NCI-H1417 treated with DMSO at 0.1 percent for 48 hours (cell line): ENCODE data around the gene DIDO1.

Experiments used
- DNase-seq: peaks from one replicate; lab custom pipeline; 2025; lab: John Stamatoyannopoulos, UW

Gene DIDO1

DNA sequence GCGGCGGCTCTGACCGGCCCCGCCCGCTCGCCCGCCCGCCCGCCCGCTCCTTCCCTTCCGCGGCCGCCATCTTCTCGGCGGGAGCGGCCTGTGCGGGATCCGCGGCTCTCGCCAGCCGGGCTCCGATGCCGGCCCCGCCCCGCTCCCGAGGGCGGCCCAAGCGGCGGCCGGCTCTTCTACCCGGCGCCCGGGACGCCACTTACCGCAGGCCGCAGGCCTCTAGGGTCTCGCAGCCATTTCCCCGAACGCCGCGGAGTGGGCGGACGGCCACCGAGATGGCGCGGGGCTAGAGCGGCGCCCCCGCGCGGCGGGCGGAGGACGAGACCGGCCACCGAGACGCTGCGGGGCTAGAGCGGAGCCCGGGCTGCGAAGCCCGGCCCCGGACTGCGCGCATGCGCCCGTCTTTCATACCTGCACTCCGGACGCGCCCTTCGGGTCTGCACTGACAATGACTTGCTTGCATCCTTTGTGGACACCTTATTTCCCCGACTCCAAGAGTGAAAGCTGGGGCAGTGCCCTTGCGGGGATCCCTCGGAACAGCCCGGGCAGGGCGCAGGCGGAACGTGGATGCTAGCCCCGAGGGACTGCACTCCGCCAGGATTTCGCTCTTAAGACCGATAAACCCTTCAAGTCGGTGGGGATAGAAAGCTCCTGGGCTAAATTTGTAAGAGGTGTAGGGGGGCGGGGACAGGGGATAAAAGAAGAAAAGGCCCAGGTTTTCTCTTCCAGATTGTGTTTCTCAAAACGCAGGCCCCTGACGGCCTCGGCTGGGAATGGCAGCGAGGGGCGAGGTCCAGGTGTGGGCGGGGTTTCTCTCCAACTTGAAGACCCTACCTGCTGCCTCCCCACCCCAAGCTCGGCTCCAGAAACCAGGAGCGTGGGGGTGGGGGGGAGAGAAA lies at the start of gene DIDO1:
Gene DIDO1 (minus strand): TSS at position 277 of the 899 bp plus-strand sequence.
- peak; percentile 74 for DNase-seq

DNA sequence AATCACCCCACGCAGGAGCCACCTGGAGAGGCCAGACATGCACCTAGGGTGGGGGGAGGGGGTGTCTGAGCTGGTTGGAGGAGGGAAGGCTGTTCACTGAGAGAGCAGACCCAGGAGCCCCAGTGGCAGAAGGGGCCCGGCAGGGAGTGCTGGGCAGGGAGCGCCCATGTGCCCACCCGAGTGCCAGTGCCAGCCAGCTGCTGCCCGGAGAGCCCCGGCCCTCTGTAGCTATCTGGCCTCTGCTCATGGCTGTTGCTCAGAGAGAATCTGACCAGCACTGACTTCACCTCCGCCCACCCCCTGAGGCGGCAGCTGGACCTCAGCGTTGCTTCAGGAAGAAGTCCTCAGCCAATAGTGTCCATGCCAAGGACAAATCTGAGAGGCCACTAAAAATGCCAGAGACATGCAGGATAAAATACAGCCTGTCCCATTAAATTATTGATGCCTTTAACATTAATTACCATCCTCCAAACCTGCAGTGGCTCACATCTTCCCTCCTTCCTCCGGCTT lies 49.0 kb upstream of the DIDO1 start:
- DNase-seq = no peak

DNA sequence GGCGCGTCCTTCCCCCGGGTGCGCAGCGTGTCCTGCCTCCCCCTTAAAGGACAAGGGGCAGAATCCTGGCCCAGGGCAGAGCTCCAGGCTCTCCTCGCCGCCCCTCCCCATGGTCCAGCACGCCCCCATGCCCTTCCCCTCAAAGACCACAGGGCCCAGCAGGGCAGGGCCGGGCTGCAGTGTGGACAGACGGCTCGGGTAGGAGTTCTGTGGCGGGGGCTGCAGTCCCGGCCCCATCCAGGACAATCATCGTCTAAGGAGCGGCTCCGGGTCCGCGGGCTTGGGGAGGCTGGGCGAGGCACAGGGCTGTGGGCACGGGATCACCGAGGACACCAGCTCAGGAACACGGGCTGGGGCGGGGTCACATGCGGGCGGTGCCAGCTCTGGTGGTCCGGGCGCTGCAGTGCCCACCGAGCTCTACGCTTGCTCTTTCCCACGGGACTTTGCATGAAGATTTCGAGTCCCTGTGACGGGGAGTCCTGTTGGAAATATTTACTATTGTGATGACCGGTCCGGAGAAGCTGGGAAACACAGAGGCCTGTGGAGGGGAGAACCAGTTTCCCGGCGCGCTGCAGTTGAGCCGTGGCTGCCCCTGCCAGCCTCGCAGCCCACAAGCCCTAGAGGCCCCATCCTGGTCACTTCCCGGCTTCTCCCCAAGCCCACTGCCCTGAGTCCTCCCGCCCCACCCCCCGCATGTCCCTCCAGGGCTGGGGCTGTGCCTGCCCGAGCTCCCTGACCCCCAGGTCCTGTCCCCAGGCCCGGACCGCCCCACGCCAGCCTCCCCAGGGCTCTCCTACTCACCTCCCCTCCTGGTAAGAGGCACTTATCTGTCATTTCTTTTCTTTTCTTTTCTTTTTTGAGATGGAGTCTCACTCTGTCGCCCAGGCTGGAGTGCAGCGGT lies 46.8 kb upstream of the DIDO1 start:
- DNase-seq = no peak

DNA sequence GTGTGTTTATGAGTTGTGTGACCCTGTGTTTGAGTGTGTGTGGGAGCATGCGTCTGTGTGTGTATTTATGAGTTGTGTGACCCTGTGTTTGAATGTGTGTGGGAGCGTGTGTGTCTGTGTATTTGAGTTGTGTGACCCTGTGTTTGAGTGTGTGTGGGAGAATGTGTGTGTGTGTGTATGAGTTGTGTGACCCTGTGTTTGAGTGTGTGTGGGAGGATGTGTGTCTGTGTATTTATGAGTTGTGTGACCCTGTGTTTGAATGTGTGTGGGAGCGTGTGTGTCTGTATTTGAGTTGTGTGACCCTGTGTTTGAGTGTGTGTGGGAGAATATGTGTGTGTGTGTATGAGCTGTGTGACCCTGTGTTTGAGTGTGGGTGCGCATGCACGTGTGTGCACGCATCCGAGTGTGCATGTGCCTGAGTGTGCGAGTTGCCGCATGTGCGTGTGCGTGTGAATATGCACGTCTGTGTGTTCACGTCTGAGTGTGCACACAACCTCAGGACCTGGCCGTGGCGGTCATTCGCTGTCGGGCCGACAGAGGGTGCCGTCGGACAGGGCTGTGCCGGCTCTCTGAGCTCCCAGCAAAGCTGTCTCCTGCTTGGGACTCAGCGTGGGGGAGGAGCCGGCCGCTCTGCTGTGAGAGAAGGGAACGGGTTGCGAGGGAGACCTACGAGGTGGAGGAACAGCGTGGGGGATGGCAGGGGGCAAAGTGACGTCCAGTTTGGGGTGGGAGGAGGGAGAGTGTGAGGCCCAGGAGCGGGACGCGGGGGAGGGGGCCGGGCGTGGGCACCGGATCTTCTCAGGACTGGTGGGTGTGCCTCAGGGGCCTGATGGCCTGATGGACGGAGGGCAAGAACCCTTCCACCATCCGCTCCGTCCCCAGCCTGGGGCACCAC lies 45.9 kb upstream of the DIDO1 start:
- peak; percentile 39 for DNase-seq

DNA sequence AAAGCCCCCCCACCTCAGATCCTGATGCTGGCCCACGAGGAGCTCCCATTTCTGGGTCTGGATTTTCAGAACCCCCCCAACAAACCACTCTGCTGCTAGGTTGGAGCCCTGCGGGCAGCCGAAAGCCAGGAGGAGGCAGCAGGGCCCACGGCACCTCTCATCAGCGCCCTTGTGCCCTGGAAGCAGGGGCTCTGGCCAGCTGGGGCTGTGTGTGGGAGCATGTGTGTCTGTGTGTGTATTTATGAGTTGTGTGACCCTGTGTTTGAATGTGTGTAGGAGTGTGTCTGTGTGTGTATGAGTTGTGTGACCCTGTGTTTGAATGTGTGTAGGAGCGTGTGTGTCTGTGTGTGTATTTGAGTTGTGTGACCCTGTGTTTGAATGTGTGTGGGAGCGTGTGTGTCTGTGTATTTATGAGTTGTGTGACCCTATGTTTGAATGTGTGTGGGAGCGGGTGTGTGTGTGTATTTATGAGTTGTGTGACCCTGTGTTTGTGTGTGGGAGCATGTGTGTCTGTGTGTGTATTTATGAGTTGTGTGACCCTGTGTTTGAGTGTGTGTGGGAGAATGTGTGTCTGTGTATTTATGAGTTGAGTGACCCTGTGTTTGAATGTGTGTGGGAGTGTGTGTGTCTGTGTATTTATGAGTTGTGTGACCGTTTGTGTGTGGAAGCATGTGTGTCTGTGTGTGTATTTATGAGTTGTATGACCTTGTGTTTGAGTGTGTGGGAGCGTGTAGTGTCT lies 45.1 kb upstream of the DIDO1 start:
- DNase-seq = no peak

DNA sequence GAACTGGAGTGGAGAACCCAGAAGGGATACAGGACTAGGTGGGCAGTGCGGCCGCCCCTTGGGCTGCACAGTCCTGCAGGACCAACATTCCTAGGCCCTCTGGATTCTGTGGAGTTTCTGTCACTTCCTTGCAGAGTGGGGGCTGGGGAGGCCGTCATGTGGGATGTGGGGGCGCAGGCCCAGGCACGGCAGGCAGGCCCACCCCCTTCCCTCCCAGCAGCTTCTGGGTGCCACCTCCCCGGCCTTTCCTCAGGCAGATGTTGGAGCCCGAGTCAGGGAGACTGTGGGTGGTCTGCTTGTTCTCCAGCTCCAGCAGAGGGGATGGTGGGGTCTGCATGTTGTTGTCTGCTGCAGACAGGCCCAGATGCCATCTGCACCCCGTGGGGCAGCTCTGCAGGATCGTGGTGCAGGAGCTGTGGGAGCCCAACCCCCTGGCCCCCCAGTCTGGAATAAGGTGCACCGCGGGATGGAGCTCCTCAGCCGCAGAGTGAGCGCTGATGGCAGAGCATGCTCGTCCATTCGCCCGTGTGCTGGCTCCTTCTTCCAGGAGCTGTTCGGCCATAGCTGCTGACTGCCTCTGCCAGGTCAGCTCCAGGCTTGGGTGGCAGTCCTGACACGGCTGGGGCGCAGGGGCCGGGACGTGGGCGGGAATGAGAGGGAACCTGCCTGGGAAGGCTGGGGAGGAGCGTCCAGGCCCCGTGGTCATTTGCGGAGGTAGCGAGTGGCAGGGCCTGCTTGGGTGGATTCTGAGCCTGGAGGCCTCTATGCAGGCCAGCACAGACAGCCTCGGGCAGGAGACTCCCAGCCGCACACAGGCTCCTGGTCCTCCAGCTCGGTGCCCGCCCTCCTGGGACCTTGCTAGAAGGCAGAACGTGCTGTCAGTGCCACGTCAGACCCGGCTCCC lies 44.3 kb upstream of the DIDO1 start:
- DNase-seq = no peak

DNA sequence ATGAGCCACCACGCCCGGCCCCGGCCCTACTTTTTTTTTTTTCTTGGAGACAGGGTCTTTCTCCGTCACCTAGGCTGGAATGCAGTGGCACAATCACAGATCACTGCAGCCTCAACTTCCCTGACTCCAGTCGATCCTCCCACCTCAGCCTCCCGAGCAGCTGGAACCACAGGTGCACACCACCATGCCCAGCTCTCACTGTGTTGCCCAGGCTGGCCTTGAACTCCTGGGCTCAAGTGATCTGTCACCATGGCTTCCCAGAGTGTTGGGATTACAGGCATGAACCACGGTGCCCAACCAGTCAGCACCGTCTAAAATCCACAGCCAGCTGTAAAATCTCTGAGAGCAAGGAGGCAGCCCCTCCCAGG lies 43.6 kb upstream of the DIDO1 start:
- no peak for DNase-seq

DNA sequence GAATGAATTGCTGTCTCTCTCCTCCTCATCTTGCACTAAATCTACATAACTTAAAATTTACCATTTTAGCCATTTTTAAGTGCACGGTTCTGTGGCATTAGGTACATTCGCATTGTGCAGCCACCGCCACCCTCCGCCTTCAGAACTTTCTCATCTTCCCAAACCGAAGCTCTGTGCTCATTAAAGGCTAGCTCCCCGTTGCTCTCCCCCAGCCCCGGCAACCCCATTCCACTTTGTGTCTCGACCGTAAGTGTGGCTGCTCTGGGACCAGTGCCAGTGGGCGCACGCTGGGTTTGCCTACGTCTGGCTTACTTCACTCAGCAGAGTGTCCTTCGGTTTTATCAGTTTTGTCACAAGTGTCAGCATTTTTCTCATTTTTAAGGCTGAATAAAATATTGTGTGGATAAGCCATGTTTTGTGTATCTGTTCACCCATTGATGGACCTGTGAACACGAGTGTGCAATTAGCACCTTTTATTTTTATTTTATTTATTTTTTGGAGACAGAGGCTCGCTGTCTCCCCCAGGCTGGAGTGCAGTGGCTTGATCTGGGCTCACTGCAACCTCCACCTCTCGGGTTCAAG lies 43.0 kb upstream of the DIDO1 start:
- DNase-seq = no peak

DNA sequence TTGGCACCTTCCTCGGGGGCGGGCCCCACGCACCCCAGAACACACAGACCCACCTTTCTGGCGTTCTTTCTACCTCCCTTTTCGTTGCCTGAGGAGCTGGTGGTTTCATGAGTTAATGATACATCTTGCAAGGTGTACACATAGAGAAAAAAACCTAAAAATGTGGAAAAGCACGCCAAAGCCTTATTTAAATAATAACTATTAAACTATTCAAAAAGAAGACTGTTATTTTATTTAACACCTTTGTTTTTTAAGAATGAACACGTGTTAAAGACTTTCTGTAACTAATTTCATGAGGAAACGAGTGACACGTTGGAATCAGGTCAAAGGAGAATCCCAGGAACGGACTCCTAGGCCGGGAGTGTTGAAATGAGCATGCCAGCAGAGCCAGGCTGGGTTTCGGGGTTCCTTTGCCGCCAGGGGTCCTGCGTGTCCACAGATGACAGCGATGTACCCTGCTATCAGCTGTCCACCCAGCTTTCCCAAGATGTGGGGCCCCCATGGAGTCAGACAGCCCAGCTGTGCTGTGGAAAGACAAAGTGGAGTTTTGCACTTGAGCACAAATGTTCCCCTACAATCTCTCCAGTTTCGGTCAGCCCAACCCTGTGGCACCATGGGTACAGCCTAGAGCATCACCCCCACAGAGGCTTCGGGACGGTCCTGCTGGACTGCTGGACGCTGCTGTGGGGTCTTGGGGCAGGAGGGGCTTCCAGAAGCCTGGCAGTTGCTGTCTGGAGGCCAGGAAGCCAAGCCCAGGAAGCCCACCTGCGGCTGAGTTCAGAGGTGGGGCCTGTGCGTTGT lies 42.3 kb upstream of the DIDO1 start:
- DNase-seq = no peak

DNA sequence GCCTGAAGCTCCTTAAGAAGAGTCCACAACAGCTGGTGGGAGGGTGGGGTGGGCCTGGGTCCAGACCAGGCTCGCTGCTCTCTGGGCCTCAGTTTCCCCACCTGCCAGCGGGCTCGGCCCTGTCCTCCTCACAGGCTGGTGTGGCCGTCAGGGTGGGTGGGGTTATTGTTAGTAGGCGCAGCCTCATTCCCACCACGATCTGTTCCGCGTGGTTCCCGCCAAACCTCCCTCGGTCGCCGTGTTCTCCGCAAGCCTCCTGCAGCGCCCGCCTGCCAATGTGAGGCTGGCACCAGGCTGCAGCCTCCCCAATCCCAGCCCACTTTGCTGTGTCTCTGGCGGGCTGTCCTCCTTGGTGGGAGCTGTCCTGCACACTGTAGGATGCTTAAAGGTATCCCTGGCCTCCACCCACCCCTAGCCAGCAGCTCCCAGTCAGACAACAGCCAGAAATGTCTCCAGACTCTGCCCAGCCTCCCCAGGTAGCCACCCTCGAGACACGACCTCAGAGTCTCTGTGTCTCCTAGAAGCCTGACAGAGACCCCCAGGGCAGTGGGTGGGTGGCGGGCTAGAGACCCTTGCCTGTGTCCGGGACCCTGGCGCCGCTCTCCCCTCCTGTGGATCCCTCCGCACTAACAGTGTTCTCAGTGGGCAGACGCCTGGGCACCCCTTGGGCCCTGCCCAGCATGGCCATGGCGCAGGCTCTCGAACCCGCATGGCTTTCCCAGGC lies 41.5 kb upstream of the DIDO1 start:
- no peak for DNase-seq

DNA sequence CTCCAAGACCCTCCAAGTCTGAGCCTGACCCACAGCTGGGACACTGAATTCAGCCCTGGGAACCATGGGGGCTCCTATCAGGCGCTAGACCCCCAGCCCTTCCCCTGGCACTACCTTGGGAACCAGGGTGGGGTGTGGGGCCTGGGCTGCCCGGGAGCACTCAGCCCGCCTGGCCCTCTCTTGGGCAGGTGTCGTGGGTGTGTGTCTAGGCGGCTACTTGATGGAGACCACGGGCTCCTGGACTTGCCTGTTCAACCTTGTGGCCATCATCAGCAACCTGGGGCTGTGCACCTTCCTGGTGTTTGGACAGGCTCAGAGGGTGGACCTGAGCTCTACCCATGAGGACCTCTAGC lies 40.8 kb upstream of the DIDO1 start:
- DNase-seq = no peak

DNA sequence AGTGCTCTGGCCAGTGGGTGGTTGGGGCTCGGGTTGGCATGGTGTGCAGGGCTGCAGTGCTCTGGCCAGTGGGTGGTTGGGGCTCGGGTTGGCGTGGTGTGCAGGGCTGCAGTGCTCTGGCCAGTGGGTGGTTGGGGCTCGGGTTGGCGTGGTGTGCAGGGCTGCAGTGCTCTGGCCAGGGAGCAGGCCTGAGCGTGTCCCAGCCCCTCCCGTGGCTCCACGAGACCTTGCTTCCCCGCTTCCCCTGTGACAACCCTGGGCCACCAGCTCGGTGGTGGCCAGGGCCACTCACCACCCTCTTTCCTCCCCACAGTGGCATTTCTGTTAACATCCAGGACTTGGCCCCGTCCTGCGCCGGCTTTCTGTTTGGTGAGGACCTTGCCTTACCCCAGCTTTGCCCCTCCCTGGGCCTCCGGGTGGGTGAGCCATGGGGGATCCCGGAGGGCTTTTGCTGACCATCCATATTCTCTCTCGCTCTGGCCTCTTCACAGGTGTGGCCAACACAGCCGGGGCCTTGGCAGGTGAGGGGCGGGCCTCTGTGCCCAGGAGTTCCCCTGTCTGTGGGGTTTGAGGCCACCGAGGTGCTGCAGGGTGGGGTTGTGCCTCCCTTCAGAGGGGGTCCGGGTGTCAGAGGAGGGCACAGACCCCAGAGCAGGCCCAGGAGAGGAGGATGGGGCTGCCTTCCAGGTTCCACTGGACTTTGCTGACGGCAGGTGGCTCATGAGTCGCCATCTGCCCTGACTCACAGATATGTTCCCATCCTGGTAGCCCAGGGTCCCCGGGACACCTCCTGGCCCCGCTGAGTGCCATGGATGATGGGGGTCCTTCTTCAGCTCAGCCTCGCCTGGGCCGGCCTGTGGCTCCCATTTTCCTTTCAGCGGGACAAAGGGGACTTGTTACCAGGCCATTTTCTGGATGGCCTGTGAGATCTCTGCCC lies 40.2 kb upstream of the DIDO1 start:
- no peak for DNase-seq

DNA sequence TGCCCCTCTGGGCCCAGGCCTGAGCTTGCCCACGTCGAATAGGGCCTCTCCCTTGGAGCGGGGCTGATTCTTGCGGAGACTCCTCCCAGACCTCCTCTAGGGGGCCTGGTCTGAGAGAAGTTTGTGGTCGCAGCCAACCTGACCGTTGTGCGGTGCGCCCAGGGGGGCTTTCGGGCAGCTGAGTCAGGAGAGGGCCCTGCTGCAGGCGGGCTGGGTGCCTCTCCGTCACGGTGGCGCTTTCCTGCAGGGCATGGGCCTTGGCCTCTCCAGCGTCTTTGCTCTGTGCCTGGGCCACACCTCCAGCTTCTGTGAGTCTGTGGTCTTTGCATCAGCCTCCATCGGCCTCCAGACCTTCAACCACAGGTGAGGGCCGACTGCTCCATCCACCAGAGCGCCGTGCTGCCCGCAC lies 39.1 kb upstream of the DIDO1 start:
- DNase-seq = no peak

DNA sequence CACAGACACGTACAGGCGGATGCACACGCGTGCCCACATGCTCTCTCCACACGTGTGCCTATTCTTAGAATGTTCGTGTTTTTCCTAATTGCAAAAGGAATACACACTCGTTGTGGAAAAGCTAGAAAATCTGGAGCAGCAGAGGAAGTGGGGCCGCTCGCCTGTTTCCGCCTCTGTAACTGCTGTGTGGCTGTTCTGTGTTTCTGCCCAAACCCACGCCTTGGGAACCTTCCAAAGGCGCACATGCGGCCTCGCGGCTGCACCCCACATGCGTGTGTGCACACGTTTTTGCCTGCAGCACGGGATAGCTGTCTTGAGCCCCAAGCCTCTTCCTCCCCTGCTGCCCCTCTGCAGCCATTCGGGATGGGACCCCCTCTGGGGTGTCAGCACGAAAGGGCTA lies 38.4 kb upstream of the DIDO1 start:
- DNase-seq = no peak

DNA sequence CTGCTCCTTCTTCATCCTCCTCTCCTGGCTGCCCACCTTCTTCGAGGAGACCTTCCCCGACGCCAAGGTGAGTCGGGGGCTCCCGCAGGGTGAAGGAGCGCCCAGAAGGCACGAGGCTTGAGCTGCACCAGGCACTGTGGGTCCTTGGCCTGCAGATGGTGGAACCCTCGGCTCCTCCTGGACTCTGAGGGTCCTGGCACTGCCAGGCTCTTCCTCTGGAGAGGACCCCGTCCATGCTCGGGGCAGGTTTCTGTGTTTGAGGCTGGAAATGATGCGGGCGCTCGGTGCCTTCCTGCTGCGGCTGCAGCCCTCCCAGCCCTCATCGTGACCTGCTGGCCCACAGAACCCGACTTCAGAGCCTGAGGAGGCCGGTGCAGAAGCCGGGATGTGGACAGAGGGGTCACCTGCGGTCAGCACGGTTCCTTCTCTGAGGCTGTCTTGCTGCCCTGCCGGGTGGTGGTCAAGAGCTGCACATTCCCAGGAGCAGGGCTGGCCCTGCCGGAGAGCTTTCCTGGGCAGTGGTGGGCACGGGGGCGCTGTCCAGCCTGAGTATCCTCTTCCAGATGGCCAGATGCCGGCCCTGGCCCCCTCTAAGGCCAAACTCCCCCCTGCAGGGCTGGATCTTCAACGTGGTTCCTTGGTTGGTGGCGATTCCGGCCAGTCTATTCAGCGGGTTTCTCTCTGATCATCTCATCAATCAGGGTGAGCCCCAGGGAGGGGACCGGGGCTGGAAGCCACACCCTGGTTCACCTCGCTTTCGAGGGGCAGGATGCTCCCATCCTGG lies 37.5 kb upstream of the DIDO1 start:
- no peak for DNase-seq

DNA sequence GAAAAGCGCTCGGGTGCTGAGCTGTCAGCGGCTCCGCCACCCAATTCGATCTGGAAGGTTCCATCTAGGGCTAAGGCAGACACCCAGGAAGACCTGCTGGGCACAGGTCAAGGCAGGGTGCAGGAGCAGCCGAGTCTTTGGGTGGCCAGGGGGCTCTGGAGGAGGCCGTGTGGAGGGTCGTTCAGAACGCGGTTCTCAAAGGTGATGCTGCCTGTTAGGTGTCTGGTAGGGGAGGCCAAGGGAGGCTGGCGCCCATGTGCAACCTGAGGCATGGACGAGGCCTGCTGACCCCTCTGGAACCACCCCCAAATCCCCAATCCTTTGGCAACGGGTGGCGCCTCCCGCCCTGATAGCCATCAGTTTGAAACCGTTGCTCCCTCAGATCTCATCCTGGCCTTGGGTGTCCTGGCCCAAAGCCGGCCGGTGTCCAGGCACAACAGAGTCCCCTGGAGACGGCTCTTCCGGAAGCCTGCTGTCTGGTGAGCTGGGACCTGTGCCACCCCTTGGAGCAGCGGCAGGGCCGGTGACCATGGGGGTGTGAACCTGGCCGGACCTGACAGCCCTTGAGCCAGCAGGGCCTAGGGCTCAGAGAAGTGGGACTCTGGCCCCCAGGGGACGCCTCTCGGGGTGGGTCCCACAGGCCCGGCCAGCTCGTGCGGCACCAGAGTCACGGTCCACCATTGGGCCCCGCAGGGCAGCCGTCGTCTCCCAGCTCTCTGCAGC lies 36.7 kb upstream of the DIDO1 start:
- no peak for DNase-seq
